HCT116 (cell line): ENCODE results near the gene ZNF485. TPM values are rescaled to one million over a fixed set of nuclear protein-coding genes. Genes with fewer than 3 reads are reported as not detected.

Experiments used
- ATAC-seq: fragments of 200-7000 bp; cut with Tn5 transposase; 2 replicates; pipeline ENCODE4 v1.9.1; 2020; ENCODE audit warnings: mild to moderate bottlenecking, moderate library complexity
- BruUV-seq: library from RNA; stranded (reverse); fragments of 400-500 nt; replicated peaks from 2 replicates; lab custom pipeline; 2021; lab: Mats Ljungman, UMichigan
- CTCF ChIA-PET: fragments of 300-600 bp; sonication (Branson Sonifier 250); formaldehyde crosslinking; loops from one replicate; lab custom pipeline; 2021; ENCODE audit warnings: antibody characterized with exemption; lab: Charles Lee
- POLR2A ChIA-PET: fragments of 300-600, 350-600 bp; sonication (Branson Sonifier 250); formaldehyde crosslinking; loops from one replicate; lab custom pipeline; 2021; ENCODE audit warnings: antibody characterized with exemption; lab: Charles Lee
- RAD21 ChIA-PET, 2 experiments: fragments of 300-600 bp; sonication (Branson Sonifier 250); formaldehyde crosslinking; loops; one replicate each; lab custom pipeline; 2023; ENCODE audit warnings: low total read pairs in 2 of 2; ENCODE audit not compliant: uncharacterized antibody in 2 of 2, unreplicated experiment in 2 of 2, low non-redundant PET in 1 of 2; lab: Charles Lee
- DNase-seq: peaks from one replicate; pipeline ENCODE4 v3.0.0-alpha.2; 2010; ENCODE audit warnings: low read depth, low spot score
- H2AFZ ChIP-seq: fragments of 200-600 bp; shearing (Covaris generic), sonication (generic); 2 replicates; pipeline ENCODE4 v1.6.1; 2017; ENCODE audit warnings: low read depth, mixed run types, mixed read lengths, antibody characterized with exemption, low read length; ENCODE audit not compliant: poor library complexity, severe bottlenecking
- H3K27ac ChIP-seq: 2 replicates; pipeline ENCODE4 v1.5.1; 2012; ENCODE audit warnings: low read depth, low read length
- H3K27me3 ChIP-seq: fragments of 200-600 bp; sonication (generic); 2 replicates; pipeline ENCODE4 v1.6.1; 2016; ENCODE audit warnings: mixed run types, low read length, mixed read lengths; ENCODE audit not compliant: insufficient read depth
- H3K36me3 ChIP-seq, 2 experiments: fragments of 200-500 bp in 1 of 2; fragments of 200-600 bp in 1 of 2; sonication (Bioruptor generic) in 1 of 2; sonication (generic) in 1 of 2; 2 replicates each; pipeline versions ENCODE4 v1.5.1 to v1.6.1; 2014 to 2016; ENCODE audit warnings: low read length in 2 of 2, inconsistent platforms in 1 of 2, mixed read lengths in 1 of 2, mixed run types in 1 of 2; ENCODE audit not compliant: insufficient read depth in 2 of 2, control insufficient read depth in 1 of 2
- H3K4me1 ChIP-seq, 2 experiments: fragments of 200-600 bp in 1 of 2; sonication (generic) in 1 of 2; 2 replicates each; pipeline versions ENCODE4 v1.5.1 to v1.6.1; 2012 to 2017; ENCODE audit warnings: low read length in 2 of 2, inconsistent platforms in 1 of 2, mild to moderate bottlenecking in 1 of 2, mixed read lengths in 1 of 2, mixed run types in 1 of 2, moderate library complexity in 1 of 2; ENCODE audit not compliant: insufficient read depth in 2 of 2, control insufficient read depth in 1 of 2
- H3K4me2 ChIP-seq: fragments of 200-600 bp; sonication (generic); 2 replicates; pipeline ENCODE4 v1.6.1; 2017; ENCODE audit warnings: mixed run types, low read length, mixed read lengths
- H3K4me3 ChIP-seq, 2 experiments: fragments of 200-600 bp in 1 of 2; sonication (generic) in 1 of 2; replicated peaks in 1 of 2; 2 replicates each; pipeline ENCODE4 v1.5.1; 2011 to 2016; ENCODE audit warnings: low read length in 2 of 2, control low read depth in 1 of 2, low read depth in 1 of 2, mild to moderate bottlenecking in 1 of 2, mixed read lengths in 1 of 2, mixed run types in 1 of 2
- H3K79me2 ChIP-seq: fragments of 200-600 bp; sonication (generic); 2 replicates; pipeline ENCODE4 v1.6.1; 2017; ENCODE audit warnings: mild to moderate bottlenecking, mixed run types, low read length, moderate library complexity, mixed read lengths; ENCODE audit not compliant: insufficient read depth
- H3K9ac ChIP-seq: fragments of 200-600 bp; sonication (generic); 2 replicates; pipeline ENCODE4 v1.6.1; 2016; ENCODE audit warnings: low read length, mixed read lengths
- H3K9me2 ChIP-seq: fragments of 200-600 bp; sonication (generic), shearing (Covaris generic); 2 replicates; pipeline ENCODE4 v1.6.1; 2017; ENCODE audit warnings: mixed run types, mild to moderate bottlenecking, moderate library complexity; ENCODE audit not compliant: insufficient read depth
- H3K9me3 ChIP-seq, 2 experiments: fragments of 200-500 bp in 1 of 2; fragments of 200-600 bp in 1 of 2; sonication (Bioruptor generic) in 1 of 2; sonication (generic) in 1 of 2; 2 replicates each; pipeline ENCODE4 v1.6.1; 2014 to 2017; ENCODE audit warnings: low read length in 2 of 2, mixed read lengths in 2 of 2, inconsistent platforms in 1 of 2, low read depth in 1 of 2, mild to moderate bottlenecking in 1 of 2, mixed run types in 1 of 2, moderate library complexity in 1 of 2; ENCODE audit not compliant: control insufficient read depth in 1 of 2, insufficient read depth in 1 of 2
- H4K20me1 ChIP-seq: fragments of 200-600 bp; sonication (generic), shearing (Covaris generic); 2 replicates; pipeline ENCODE4 v1.6.1; 2017; ENCODE audit warnings: mixed run types, mild to moderate bottlenecking, moderate library complexity; ENCODE audit not compliant: insufficient read depth
- CEBPB ChIP-seq: IDR thresholded peaks from 2 replicates; pipeline ENCODE4 v1.6.1; 2012; ENCODE audit warnings: low read depth
- EZH2phosphoT487 ChIP-seq: fragments of 200-600 bp; IDR thresholded peaks from 2 replicates; pipeline ENCODE4 v1.6.1; 2018; ENCODE audit warnings: antibody characterized with exemption, borderline replicate concordance
- FOSL1 ChIP-seq: IDR thresholded peaks from 2 replicates; pipeline ENCODE4 v1.6.1; 2012; ENCODE audit warnings: low read depth
- POLR2A ChIP-seq: IDR thresholded peaks from 2 replicates; pipeline ENCODE4 v1.7.0; 2011; ENCODE audit warnings: borderline replicate concordance; ENCODE audit not compliant: insufficient read depth, insufficient read length; ENCODE audit errors: extremely low read depth
- POLR2AphosphoS5 ChIP-seq: IDR thresholded peaks from 2 replicates; pipeline ENCODE4 v1.6.1; 2011; ENCODE audit warnings: mild to moderate bottlenecking, low read depth, low read length, moderate library complexity
- RAD21 ChIP-seq: IDR thresholded peaks from 2 replicates; pipeline ENCODE4 v1.6.1; 2012; ENCODE audit warnings: low read depth, mild to moderate bottlenecking
- REST ChIP-seq: IDR thresholded peaks from 2 replicates; pipeline ENCODE4 v1.6.1; 2012; ENCODE audit warnings: low read depth
- SIN3A ChIP-seq: IDR thresholded peaks from 2 replicates; pipeline ENCODE4 v1.6.1; 2012; ENCODE audit warnings: low read depth
- SP1 ChIP-seq: IDR thresholded peaks from 2 replicates; pipeline ENCODE4 v1.6.1; 2012; ENCODE audit warnings: low read depth
- SRF ChIP-seq: IDR thresholded peaks from 2 replicates; pipeline ENCODE4 v1.6.1; 2012; ENCODE audit warnings: low read depth
- TCF7L2 ChIP-seq: IDR thresholded peaks from 2 replicates; pipeline ENCODE4 v1.7.0; 2011; ENCODE audit warnings: borderline replicate concordance, inconsistent platforms; ENCODE audit not compliant: insufficient read depth, insufficient read length; ENCODE audit errors: extremely low read depth
- YY1 ChIP-seq: IDR thresholded peaks from 2 replicates; pipeline ENCODE4 v1.6.1; 2011; ENCODE audit warnings: low read length, low read depth, moderate library complexity, mild to moderate bottlenecking; ENCODE audit not compliant: insufficient replicate concordance; ENCODE audit errors: extremely low read depth
- ZBTB33 ChIP-seq: IDR thresholded peaks from 2 replicates; pipeline ENCODE4 v1.6.1; 2011; ENCODE audit warnings: mild to moderate bottlenecking, low read length, moderate library complexity; ENCODE audit not compliant: insufficient replicate concordance; ENCODE audit errors: extremely low read depth
- ZFX ChIP-seq: fragments of 450-650 bp; IDR thresholded peaks from 2 replicates; pipeline ENCODE4 v1.6.1; 2017
- ZNF274 ChIP-seq: fragments of 200-500 bp; sonication (Bioruptor generic); IDR thresholded peaks from 2 replicates; pipeline ENCODE4 v1.6.1; 2014; ENCODE audit warnings: mild to moderate bottlenecking, low read depth, low read length, inconsistent platforms
- intact Hi-C: fragments of 100-400 bp; cut with micrococcal nuclease; formaldehyde crosslinking; loops from 2 replicates; pipeline ENCODE4 v1.10.0; 2022
- total RNA-seq: library from RNA; stranded (reverse); gene quantifications from one replicate; pipeline ENCODE4 v1.2.1, GENCODE V29; 2021; ENCODE audit not compliant: unreplicated experiment
- TF ChIP-seq, protein P1 (sequence below): IDR thresholded peaks from 2 replicates; pipeline ENCODE4 v1.6.1; 2012

ZNF485 gene
- total RNA-seq, 1 experiment from 2014 or later = 5.8 TPM

DNA sequence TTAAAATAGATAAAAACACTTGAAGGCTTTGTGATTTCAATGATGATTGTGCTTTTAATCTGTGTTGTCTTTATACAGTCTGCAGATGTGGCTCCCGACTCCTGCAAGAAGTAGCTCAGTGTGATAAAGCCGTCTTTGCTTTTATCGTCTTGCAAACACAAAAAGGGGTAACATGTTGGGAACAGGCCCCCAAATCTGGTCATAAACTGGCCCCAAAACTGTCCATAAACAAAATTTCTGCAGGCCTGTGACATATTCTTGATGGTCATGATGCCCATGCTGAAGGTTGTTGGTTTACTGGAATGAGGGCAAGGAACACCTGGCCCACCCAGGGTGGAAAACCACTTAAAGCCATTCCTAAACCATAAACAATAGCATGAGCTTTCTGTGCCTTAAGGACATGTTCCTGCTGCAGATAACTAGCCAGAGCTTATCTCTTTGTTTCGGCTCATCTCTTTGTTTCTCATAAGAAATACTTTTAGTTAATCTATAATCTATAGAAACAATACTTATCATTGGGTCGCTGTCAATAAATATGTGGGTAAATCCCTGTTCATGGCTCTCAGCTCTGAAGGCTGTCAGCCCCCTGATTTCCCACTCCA is 14.8 kb upstream of the ZNF485 start:
- Histone ChIP-seq H3K27me3 (no peaks in the 10 kb centered on the region), H3K4me3 (no peak overlapping the region), H3K79me2 (no peaks in the 10 kb centered on the region), H3K4me1 (no peaks in the 10 kb centered on the region), H3K36me3 (no peaks in the 10 kb centered on the region), H3K27ac (no peak overlapping the region), H3K9me3 (no peaks in the 10 kb centered on the region; a peak in 1 of 4 replicates), H2AFZ (no peak overlapping the region), H4K20me1 (no peaks in the 10 kb centered on the region), H3K4me2 (no peak overlapping the region), H3K9me2 (no peaks in the 10 kb centered on the region), H3K9ac (no peak overlapping the region)
- TF ChIP-seq SIN3A (no peak), CEBPB (no peak), SRF (no peak), ZNF274 (no peak), REST (no peak), ZFX (no peak), TCF7L2 (no peak), ZBTB33 (no peak), EZH2phosphoT487 (no peak), POLR2A (no peak), SP1 (no peak), FOSL1 (no peak), YY1 (no peak), POLR2AphosphoS5 (no peak), RAD21 (no peak)
- TF ChIP-seq, protein P1, sequence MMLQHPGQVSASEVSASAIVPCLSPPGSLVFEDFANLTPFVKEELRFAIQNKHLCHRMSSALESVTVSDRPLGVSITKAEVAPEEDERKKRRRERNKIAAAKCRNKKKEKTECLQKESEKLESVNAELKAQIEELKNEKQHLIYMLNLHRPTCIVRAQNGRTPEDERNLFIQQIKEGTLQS = no peak
- ChIA-PET POLR2A (no interaction called here), RAD21 (no interaction called here), CTCF (no interaction called here)
- no TSS peak for BruUV-seq
- DNase-seq (no peak), ATAC-seq (no peak)
- intact Hi-C loops = no loop called here
